Gastrocnemius medialis (tissue), 4 donors: ENCODE results near the gene NETO2. TPM values are rescaled to one million over a fixed set of nuclear protein-coding genes. Genes with fewer than 3 reads are reported as not detected.
"Not testable (repeated sequence)": the region's sequence is repeated elsewhere in the genome, so short reads cannot be mapped to it uniquely, and the experiment has no call there.

Source experiments
- ATAC-seq, 2 donors: fragments of 150-250 bp; one replicate each; pipeline ENCODE4 v1.9.1; 2016
- DNase-seq, 2 donors: peaks; one replicate each; pipeline ENCODE4 v3.0.0-alpha.2; 2019
- H3K27ac ChIP-seq, 4 donors: fragments of 200-600 bp; sonication (generic); 1 replicate in 1 of 4; 2 replicates in 3 of 4; pipeline ENCODE4 v1.5.1; 2016 to 2018; ENCODE audit warnings: mild to moderate bottlenecking in 2 of 4, moderate library complexity in 1 of 4
- H3K27me3 ChIP-seq, 3 donors: fragments of 200-600 bp; sonication (generic) in 2 of 3; 1 replicate in 1 of 3; 2 replicates in 2 of 3; pipeline versions ENCODE4 v1.5.1 to v1.6.0; 2016 to 2019; ENCODE audit warnings: mild to moderate bottlenecking in 1 of 3, moderate library complexity in 1 of 3
- H3K36me3 ChIP-seq, 2 donors: fragments of 200-600 bp; sonication (generic) in 1 of 2; one replicate each; pipeline ENCODE4 v1.5.1; 2017 to 2018
- H3K4me1 ChIP-seq, 2 donors: fragments of 200-600 bp; sonication (generic) in 1 of 2; one replicate each; pipeline ENCODE4 v1.5.1; 2016 to 2017; ENCODE audit warnings: mild to moderate bottlenecking in 2 of 2
- H3K4me3 ChIP-seq, 4 donors: fragments of 200-600 bp; sonication (generic) in 3 of 4; 1 replicate in 1 of 4; 2 replicates in 3 of 4; pipeline ENCODE4 v1.5.1; 2016 to 2019; ENCODE audit warnings: mild to moderate bottlenecking in 2 of 4
- H3K9me3 ChIP-seq, 3 donors: fragments of 200-600 bp; sonication (generic) in 2 of 3; 1 replicate in 1 of 3; 2 replicates in 2 of 3; pipeline ENCODE4 v1.5.1; 2016 to 2019
- CTCF ChIP-seq, 5 experiments: fragments of 450-650 bp in 3 of 5; fragments of 200-600 bp in 2 of 5; sonication (generic) in 2 of 5; IDR thresholded peaks in 4 of 5; conservative IDR thresholded peaks in 1 of 5; 1 replicate in 4 of 5; 2 replicates in 1 of 5; pipeline ENCODE4 v1.5.1; 2016 to 2019; ENCODE audit warnings: antibody characterized with exemption in 5 of 5, mild to moderate bottlenecking in 3 of 5, moderate library complexity in 3 of 5
- POLR2A ChIP-seq, 2 donors: fragments of 450-650 bp; IDR thresholded peaks; one replicate each; pipeline ENCODE4 v1.6.1; 2017; ENCODE audit warnings: antibody characterized with exemption in 2 of 2, mild to moderate bottlenecking in 2 of 2, moderate library complexity in 2 of 2
- in situ Hi-C, 4 donors: fragments of 200-750 bp; cut with MboI; loops; one replicate each; pipeline versions ENCODE4 v1.15.0 to v1.8.0; 2017; ENCODE audit warnings: low sequenced_read_pairs in 4 of 4
- intact Hi-C: fragments of 100-400 bp; cut with DNase I; formaldehyde crosslinking; loops from one replicate; pipeline ENCODE4 v1.15.1; 2023; ENCODE audit warnings: low total_unique reads
- total RNA-seq, 4 donors: library from RNA; depleted of rRNA; stranded (reverse); fragments of >200 nt; gene quantifications; one replicate each; pipeline versions ENCODE4 v1.1.0 to v1.2.3, GENCODE V29; 2016

NETO2 gene
- total RNA-seq, 4 donors from 2014 or later, result 0.31 to 5.9 (median 2.6) TPM

GRCh38 chr16:47125757-47126156 lies 18.0 kb downstream of the NETO2 start:
- Histone ChIP-seq H3K27ac (no peak overlapping the region), H3K36me3 (no peaks in the 10 kb centered on the region), H3K4me1 (no peaks in the 10 kb centered on the region), H3K9me3 (no peaks in the 10 kb centered on the region), H3K4me3 (no peak overlapping the region), H3K27me3 (no peaks in the 10 kb centered on the region)
- DNase-seq (no peak), ATAC-seq (no peak)
- in situ Hi-C loops (loop anchor here in 1 of 4 donors (25.0 kb wide), 1 partner anchor 1037 kb away; the partner anchor contains the start of gene ABCC12), intact Hi-C loops (no loop called here)
- no peak for TF ChIP-seq POLR2A (IDR thresholded peaks at IDR 0.05)
- TF ChIP-seq CTCF (IDR thresholded peaks at IDR 0.05 in 4 of 5, conservative IDR thresholded peaks at IDR 0.05 in 1 of 5), result no peak

GRCh38 chr16:47113130-47113529 lies 30.6 kb downstream of the NETO2 start:
- DNase-seq (no peak), ATAC-seq (no peak)
- Histone ChIP-seq H3K36me3 (no peaks in the 10 kb centered on the region), H3K27me3 (no peaks in the 10 kb centered on the region), H3K4me1 (no peaks in the 10 kb centered on the region), H3K27ac (no peak overlapping the region), H3K4me3 (no peak overlapping the region), H3K9me3 (no peaks in the 10 kb centered on the region)
- in situ Hi-C loops, result no loop called here
- TF ChIP-seq CTCF (IDR thresholded peaks at IDR 0.05 in 4 of 5, conservative IDR thresholded peaks at IDR 0.05 in 1 of 5), result no peak
- TF ChIP-seq POLR2A (IDR thresholded peaks at IDR 0.05), result no peak
- intact Hi-C loops, result no loop called here

GRCh38 chr16:47110939-47111338 lies 32.8 kb downstream of the NETO2 start:
- H3K27me3 ChIP-seq, result no peaks in the 10 kb centered on the region
- in situ Hi-C loops (no loop called here), intact Hi-C loops (no loop called here)
- TF ChIP-seq CTCF (IDR thresholded peaks at IDR 0.05 in 4 of 5, conservative IDR thresholded peaks at IDR 0.05 in 1 of 5) (no peak), POLR2A (IDR thresholded peaks at IDR 0.05) (no peak)
- no peaks in the 10 kb centered on the region for H3K36me3 ChIP-seq
- DNase-seq (no peak), ATAC-seq (no peak)
- no peaks in the 10 kb centered on the region for H3K9me3 ChIP-seq
- no peak overlapping the region for H3K27ac ChIP-seq
- no peaks in the 10 kb centered on the region for H3K4me1 ChIP-seq
- H3K4me3 ChIP-seq, result no peak overlapping the region

- Histone ChIP-seq H3K4me3 (no peak overlapping the region), H3K9me3 (no peaks in the 10 kb centered on the region), H3K36me3 (no peaks in the 10 kb centered on the region), H3K4me1 (no peaks in the 10 kb centered on the region), H3K27me3 (no peaks in the 10 kb centered on the region), H3K27ac (no peak overlapping the region)
- TF ChIP-seq CTCF (IDR thresholded peaks at IDR 0.05 in 4 of 5, conservative IDR thresholded peaks at IDR 0.05 in 1 of 5) (no peak), POLR2A (IDR thresholded peaks at IDR 0.05) (no peak)
- DNase-seq (no peak), ATAC-seq (no peak)
- intact Hi-C loops (no loop called here), in situ Hi-C loops (no loop called here)
Observed at GRCh38 chr16:47109361-47109760, 34.4 kb downstream of the NETO2 start.

GRCh38 chr16:47102921-47103320 lies 40.8 kb downstream of the NETO2 start:
- H3K27me3 ChIP-seq, H3K4me3 ChIP-seq, H3K27ac ChIP-seq, DNase-seq, ATAC-seq, intact Hi-C loops, H3K36me3 ChIP-seq, H3K4me1 ChIP-seq, H3K9me3 ChIP-seq, in situ Hi-C loops: not testable (repeated sequence)

- intact Hi-C loops, H3K27me3 ChIP-seq, H3K27ac ChIP-seq, ATAC-seq, H3K4me3 ChIP-seq, H3K36me3 ChIP-seq, in situ Hi-C loops, H3K4me1 ChIP-seq, DNase-seq, H3K9me3 ChIP-seq: not testable (repeated sequence)
Observed at GRCh38 chr16:47097154-47097553, 46.6 kb downstream of the NETO2 start.
